HG02571 (cell line): ENCODE data around the gene TCAP.
"Not testable (repeated sequence)": the region's sequence is repeated elsewhere in the genome, so short reads cannot be mapped to it uniquely, and the experiment has no call there.

Experiments
- ATAC-seq: cut with Tn5 transposase; IDR thresholded peaks from one replicate; pipeline ENCODE4 v1.9.1; 2021; ENCODE audit warnings: mild to moderate bottlenecking, moderate library complexity; ENCODE audit not compliant: unreplicated experiment

TCAP gene

DNA sequence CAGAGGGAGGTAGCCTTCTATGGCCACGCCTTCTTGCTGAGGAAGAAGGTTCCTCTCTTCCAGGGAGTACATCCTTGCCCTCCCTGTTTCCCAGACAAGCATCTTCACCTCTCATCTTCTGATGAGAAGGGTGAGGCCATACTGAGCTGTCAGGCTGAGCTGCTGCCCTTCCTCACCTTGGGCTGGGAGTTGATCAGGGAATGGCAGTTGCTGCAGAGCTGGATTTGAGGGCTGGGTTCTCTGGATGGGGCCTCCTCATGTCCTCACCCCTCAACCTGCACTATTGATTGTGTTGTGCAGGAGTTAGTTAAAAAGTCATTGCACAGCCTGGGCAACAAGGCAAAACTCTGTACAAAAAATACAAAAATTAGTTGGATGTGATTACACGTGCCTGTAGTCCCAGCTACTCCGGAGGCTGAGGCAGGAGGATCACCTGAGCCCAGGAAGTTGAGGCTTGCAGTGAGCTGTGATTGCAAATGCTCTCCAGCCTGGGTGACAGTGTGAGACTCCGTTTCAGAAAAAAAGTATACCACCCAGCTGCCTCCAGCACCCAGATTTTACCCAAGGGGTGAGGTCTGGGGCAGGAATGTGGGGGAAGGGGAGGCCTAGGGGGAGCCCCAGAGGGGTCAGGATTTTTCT, 36.8 kb downstream of the TCAP start:
- ATAC-seq, result no peak

GRCh38 chr17:39702901-39703893, 38.0 kb downstream of the TCAP start:
- no peak for ATAC-seq

GRCh38 chr17:39703913-39704312, 38.8 kb downstream of the TCAP start:
- ATAC-seq, result no peak

DNA sequence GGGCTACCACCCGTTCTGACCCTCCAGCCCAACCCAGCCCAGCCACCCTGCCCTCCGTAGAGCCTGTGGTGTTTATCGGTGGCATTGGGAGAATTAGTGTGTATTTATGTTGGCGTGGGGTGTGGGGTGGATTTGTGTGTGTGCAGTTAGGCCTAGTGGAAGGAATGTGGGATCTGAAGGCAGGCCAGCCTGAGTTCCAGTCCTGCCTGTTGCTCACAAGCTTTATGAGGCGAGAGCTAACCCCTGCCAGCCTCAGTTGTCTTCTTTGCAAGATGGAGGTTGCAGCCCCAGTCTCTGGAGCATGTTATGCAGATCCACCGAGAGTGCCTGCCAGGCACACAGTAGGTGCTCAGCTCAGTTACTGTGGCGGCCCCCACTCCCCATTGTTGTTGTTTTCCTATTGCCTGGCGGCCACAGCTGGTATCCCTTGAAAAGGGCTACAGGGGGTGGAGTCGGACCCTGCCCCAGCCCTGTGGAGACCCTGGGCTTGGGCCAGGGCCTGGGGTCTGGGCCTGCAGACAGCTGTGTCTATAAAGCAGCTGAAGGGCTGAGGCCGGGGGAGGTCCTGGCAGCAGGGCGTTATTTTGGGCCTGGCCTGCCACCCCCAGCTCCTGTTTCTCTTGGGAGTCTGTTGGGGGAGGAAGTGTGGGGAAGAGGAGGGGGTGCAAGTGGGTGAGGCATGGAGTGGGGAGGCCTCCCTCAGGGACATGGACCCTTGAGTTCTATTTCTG, 39.8 kb downstream of the TCAP start:
- no peak for ATAC-seq

GRCh38 chr17:39705786-39706348, 40.7 kb downstream of the TCAP start:
- ATAC-seq, result no peak

DNA sequence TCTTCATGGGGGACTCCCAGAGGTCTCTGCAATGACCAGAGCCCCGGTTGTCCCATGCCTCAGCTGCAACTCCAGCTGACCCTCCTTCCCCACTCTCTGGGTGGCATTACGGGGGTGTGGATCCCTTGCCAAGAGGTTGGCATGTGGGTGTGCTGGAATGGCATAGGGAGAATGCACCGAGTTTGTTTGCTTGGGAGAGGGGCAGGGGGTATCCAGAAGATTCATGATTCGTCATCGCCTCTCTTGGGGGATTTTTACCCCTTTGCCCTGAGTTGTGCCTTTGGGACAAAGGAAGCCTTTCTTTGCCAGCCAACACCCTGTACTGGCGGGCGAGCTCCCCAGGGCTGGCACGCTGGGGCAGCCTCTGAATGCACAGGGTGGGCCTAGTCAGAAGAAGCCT, 41.2 kb downstream of the TCAP start:
- ATAC-seq, result no peak

DNA sequence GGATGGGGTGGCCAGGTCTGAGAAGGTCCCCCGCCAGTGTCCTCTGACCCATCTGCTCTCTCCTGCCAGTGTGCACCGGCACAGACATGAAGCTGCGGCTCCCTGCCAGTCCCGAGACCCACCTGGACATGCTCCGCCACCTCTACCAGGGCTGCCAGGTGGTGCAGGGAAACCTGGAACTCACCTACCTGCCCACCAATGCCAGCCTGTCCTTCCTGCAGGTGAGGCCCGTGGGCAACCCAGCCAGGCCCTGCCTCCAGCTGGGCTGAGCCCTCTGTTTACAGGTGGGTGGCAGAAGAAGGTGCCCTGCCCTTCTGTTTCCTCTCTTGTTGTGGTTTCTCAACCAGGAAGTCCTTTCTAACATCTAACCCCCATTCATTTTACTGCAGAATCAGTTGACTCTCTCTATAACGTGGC, 41.8 kb downstream of the TCAP start:
- no peak for ATAC-seq

DNA sequence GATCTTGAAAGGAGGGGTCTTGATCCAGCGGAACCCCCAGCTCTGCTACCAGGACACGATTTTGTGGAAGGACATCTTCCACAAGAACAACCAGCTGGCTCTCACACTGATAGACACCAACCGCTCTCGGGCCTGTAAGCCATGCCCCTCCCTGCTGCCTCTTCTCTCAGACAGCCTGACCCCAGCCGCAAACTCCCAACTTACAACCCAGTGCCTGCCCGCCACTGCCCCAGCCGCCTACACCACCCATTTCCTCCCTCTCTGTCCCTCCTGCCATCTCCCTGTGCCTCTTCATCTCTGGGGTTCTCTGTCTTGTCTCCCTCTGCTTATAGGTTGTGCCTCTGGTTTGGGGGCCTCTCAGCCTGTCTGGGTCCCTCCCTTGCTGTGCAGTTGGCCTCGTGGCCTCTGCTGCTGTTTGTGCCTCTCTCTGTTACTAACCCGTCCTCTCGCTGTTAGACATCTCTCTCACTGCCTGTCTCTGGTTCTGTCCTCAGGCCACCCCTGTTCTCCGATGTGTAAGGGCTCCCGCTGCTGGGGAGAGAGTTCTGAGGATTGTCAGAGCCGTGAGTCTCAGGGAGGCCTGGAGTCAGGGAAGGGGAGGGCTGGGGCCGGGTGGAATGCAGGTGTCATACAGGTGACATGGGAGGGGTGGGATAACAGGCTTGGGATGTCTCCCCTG, 44.3 kb downstream of the TCAP start:
- ATAC-seq, result no peak

DNA sequence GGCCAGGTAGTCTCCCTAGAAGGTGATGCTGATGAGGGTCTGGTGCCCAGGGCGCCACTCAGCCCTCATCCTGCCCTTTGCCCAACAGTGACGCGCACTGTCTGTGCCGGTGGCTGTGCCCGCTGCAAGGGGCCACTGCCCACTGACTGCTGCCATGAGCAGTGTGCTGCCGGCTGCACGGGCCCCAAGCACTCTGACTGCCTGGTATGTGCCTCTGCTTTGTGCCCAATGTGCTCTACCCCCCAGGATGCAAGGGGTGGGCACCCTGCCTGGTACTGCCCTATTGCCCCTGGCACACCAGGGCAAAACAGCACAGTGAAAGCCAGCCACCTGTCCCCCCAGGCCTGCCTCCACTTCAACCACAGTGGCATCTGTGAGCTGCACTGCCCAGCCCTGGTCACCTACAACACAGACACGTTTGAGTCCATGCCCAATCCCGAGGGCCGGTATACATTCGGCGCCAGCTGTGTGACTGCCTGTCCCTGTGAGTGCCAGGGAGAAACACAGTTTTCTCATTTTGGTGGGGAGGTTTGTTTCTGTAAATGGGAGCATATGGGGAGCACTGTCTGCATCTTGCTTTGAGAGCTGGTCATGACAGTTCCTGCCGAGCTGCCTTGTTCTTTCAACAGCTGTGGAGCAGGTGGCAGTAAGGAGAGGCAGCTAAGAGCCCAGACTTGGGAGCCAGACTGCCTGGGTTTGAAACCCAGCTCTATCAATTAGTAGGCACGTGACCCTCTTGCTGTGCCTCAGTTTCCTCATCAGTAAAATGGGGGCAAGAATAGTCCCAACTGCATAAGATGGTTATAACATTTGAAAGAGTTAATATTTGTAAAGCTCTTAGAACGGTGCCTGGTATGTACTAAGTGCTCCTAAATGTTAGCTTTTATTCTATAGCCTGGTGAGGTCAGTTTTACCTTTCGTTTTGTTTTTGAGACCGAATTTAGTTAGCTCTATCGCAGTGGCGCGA, 45.1 kb downstream of the TCAP start:
- no peak for ATAC-seq

DNA sequence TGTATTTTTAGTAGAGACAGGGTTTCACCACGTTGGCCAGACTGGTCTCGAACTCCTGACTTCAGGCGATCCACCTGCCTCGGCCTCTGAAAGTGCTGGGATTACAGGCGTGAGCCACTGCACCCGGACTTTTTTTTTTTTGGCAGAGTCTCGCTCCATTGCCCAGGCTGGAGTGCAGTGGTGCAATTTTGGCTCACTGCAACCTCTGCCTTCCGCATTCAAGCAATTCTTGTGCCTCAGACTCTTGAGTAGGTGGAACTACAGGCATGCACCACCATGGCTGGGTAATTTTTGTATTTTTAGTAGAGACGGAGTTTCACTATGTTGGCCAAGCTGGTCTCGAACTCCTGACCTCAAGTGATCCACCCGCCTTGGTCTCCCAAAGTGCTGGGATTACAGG, 45.9 kb downstream of the TCAP start:
- not testable (repeated sequence) for ATAC-seq

GRCh38 chr17:39711851-39712250, 46.7 kb downstream of the TCAP start:
- no peak for ATAC-seq

- ATAC-seq, result no peak
Observed at GRCh38 chr17:39714234-39714633, 49.1 kb downstream of the TCAP start.

DNA sequence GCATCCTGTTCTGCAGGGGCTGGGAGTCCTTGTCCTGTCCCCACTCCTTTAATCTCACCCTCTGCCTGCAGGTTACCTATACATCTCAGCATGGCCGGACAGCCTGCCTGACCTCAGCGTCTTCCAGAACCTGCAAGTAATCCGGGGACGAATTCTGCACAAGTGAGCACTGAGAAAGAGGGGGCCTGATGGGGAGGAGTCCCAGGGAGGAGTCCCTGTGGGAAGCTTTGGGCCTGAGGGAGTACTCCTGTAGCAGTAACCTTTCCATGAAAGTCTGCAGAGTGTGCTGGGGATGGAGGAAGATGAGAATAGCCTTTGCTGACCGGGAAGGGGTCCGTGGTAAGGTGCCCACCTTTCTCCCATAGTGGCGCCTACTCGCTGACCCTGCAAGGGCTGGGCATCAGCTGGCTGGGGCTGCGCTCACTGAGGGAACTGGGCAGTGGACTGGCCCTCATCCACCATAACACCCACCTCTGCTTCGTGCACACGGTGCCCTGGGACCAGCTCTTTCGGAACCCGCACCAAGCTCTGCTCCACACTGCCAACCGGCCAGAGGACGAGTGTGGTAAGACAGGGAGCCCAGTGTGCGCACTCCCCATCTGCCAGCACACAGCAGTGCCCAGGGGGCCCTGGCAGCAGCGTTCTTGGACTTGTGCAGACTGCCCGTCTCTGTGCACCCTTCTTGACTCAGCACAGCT, 50.4 kb downstream of the TCAP start:
- ATAC-seq, result no peak
